ENCODE measurements around the gene TSFM.

The TSFM gene

GRCh38 chr12:57834086-57834876 lies 51.7 kb downstream of the TSFM start:
- ChIA-PET POLR2A (interaction anchor here (0.6 kb wide), 1 partner anchor 12 kb away, joined by 5 read pairs; no protein-coding TSS in a partner anchor), CTCF (interaction anchor here (0.7 to 7.8 kb wide), 5 partner anchors 31 to 71 kb away, joined by 3 to 120 read pairs (median 3); no protein-coding TSS in a partner anchor)
- Histone ChIP-seq H3K36me3 (ENCODE audit: control insufficient read depth in 2 of 2, insufficient read depth in 1 of 2, low read length in 2 of 2) (peaks cover 0 to 7% of the 10 kb centered on the region in 2 experiments; a peak in 2 of 3 replicates), H3K4me1 (ENCODE audit: control insufficient read depth, insufficient read depth, low read length) (peaks cover 27% of the 10 kb centered on the region), H3K4me3 (ENCODE audit: low read depth, low read length) (no peak overlapping the region), H3K9me3 (ENCODE audit: control insufficient read depth, insufficient read depth, low read depth, low read length) (no peaks in the 10 kb centered on the region), H3K27ac (ENCODE audit: extremely low read depth, low read depth, low read length) (no peak overlapping the region)
- no peak for TF ChIP-seq KLF1 (tag by site-specific recombination; IDR thresholded peaks at IDR 0.05)
- no peak for TF ChIP-seq ZSCAN16 (tag by site-specific recombination; IDR thresholded peaks at IDR 0.05)
- TF ChIP-seq SETDB1 (IDR thresholded peaks at IDR 0.05; ENCODE audit: insufficient read length, low read length), result no peak
- no peak for TF ChIP-seq ZFHX2 (tag by site-specific recombination; conservative IDR thresholded peaks at IDR 0.05)
- no peak for TF ChIP-seq ZNF561 (tag by site-specific recombination; IDR thresholded peaks at IDR 0.05; ENCODE audit: borderline replicate concordance)
- no peak for TF ChIP-seq HOXA7 (CRISPR knock-in tag; IDR thresholded peaks at IDR 0.05; ENCODE audit: borderline replicate concordance)
- no peak for TF ChIP-seq KLF10 (tag by site-specific recombination; IDR thresholded peaks at IDR 0.05)
- no peak for TF ChIP-seq ZNF274 (IDR thresholded peaks at IDR 0.05; ENCODE audit: low read length)
- no peak for TF ChIP-seq ZNF274 (tag by site-specific recombination; IDR thresholded peaks at IDR 0.05; ENCODE audit: borderline replicate concordance)
- no peak for TF ChIP-seq ZNF114 (tag by site-specific recombination; IDR thresholded peaks at IDR 0.05)
- TF ChIP-seq ZNF10 (tag by site-specific recombination; IDR thresholded peaks at IDR 0.05), result no peak
- TF ChIP-seq, protein P1, sequence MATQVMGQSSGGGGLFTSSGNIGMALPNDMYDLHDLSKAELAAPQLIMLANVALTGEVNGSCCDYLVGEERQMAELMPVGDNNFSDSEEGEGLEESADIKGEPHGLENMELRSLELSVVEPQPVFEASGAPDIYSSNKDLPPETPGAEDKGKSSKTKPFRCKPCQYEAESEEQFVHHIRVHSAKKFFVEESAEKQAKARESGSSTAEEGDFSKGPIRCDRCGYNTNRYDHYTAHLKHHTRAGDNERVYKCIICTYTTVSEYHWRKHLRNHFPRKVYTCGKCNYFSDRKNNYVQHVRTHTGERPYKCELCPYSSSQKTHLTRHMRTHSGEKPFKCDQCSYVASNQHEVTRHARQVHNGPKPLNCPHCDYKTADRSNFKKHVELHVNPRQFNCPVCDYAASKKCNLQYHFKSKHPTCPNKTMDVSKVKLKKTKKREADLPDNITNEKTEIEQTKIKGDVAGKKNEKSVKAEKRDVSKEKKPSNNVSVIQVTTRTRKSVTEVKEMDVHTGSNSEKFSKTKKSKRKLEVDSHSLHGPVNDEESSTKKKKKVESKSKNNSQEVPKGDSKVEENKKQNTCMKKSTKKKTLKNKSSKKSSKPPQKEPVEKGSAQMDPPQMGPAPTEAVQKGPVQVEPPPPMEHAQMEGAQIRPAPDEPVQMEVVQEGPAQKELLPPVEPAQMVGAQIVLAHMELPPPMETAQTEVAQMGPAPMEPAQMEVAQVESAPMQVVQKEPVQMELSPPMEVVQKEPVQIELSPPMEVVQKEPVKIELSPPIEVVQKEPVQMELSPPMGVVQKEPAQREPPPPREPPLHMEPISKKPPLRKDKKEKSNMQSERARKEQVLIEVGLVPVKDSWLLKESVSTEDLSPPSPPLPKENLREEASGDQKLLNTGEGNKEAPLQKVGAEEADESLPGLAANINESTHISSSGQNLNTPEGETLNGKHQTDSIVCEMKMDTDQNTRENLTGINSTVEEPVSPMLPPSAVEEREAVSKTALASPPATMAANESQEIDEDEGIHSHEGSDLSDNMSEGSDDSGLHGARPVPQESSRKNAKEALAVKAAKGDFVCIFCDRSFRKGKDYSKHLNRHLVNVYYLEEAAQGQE (tag by site-specific recombination; IDR thresholded peaks at IDR 0.05), result no peak
- TF ChIP-seq ZNF214 (tag by site-specific recombination; IDR thresholded peaks at IDR 0.05; ENCODE audit: borderline replicate concordance), result no peak
- TF ChIP-seq ZNF404 (tag by site-specific recombination; IDR thresholded peaks at IDR 0.05), result no peak
- TF ChIP-seq ZNF549 (tag by site-specific recombination; IDR thresholded peaks at IDR 0.05), result no peak
- TF ChIP-seq BCL11B (tag by site-specific recombination; IDR thresholded peaks at IDR 0.05; ENCODE audit: low read depth), result no peak
- TF ChIP-seq ZNF830 (tag by site-specific recombination; IDR thresholded peaks at IDR 0.05; ENCODE audit: low read depth), result no peak

DNA sequence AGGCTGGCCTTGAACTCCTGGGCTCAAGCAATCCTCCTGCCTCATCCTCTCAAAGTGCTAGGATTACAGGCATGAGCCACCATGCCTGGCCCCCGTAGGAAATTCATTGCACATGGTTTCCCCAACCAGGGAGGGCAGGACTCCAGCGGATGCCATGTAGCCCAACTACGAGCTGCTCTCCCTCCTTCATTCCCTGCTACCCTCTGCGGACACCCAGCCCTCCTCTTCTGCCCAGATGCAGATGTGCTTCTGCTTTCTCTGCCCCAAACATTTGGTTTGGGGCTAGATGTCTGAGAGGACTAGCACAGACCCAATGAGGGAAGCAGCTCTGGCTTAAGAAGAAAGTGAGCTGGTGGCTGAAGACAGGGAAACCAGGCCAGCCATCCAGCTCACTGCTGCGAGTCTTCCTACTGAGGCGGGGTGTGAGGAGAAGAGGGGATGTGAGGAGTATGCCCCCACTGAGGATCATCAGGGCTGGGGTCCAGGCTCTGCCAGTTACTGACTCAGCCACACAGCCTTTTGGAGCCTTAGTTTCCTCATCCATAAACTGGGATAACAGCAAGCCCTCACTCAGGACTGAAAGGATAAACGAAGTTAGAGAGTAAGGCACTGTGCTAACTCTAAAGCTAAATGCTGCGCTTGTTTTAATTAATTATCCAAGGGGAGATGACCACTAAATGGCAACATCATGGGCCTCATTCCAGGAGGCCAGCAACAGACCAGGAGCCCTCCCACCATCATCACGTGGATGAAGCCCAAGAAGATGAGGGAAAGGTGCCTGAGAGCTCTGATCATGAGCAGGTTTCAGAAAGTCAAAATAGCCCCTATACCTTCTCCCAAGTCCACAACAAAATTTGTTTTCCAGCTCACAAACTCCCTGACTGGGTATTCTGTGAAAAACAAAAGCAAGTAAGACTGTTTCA lies 53.0 kb downstream of the TSFM start:
- no peak overlapping the region; the same call in 1 of the 2 replicates for H3K27ac ChIP-seq (ENCODE audit: extremely low read depth, low read depth, low read length)
- no peak overlapping the region for H3K4me3 ChIP-seq (ENCODE audit: low read depth, low read length)
- CTCF ChIA-PET, result interaction anchor here (0.7 to 7.8 kb wide), 7 partner anchors 10 to 70 kb away, joined by 4 to 120 read pairs (median 6); no protein-coding TSS in a partner anchor
- POLR2A ChIA-PET, result interaction anchor here (2.0 to 3.0 kb wide), 2 partner anchors 10 to 61 kb away, joined by 6 to 22 read pairs; partner anchors contain the start of gene CTDSP2
- no peaks in the 10 kb centered on the region for H3K9me3 ChIP-seq (ENCODE audit: control insufficient read depth, insufficient read depth, low read depth, low read length)
- H3K4me1 ChIP-seq (ENCODE audit: control insufficient read depth, insufficient read depth, low read length), result peaks cover 38% of the 10 kb centered on the region
- H3K36me3 ChIP-seq (ENCODE audit: control insufficient read depth in 2 of 2, insufficient read depth in 1 of 2, low read length in 2 of 2), result no peaks in the 10 kb centered on the region; a peak in 1 of 3 replicates
- TF ChIP-seq PRDM10 (tag by site-specific recombination; IDR thresholded peaks at IDR 0.05) (no peak), ZNF394 (tag by site-specific recombination; IDR thresholded peaks at IDR 0.05; ENCODE audit: borderline replicate concordance) (no peak), ZNF610 (tag by site-specific recombination; IDR thresholded peaks at IDR 0.05; ENCODE audit: borderline replicate concordance) (no peak), ZNF292 (tag by site-specific recombination; IDR thresholded peaks at IDR 0.05; ENCODE audit: borderline replicate concordance, low read depth) (no peak), ZEB2 (tag by site-specific recombination; IDR thresholded peaks at IDR 0.05) (no peak), ZBTB7A (tag by site-specific recombination; IDR thresholded peaks at IDR 0.05; ENCODE audit: low read depth) (no peak), ZNF416 (tag by site-specific recombination; IDR thresholded peaks at IDR 0.05) (no peak)

All from HEK293 (cell line).